ENCODE results near the gene GPR139. TPM values are rescaled to one million over a fixed set of nuclear protein-coding genes. Genes with fewer than 3 reads are reported as not detected.

The GPR139 gene
- total RNA-seq, 1 experiment from 2014 or later, result not detected

- H3K4me3 Mint-ChIP-seq (ENCODE audit: low read depth, unreplicated experiment), result no peak overlapping the region
- no TSS peak for BruUV-seq (replicated peaks)
- no peaks in the 10 kb centered on the region for H3K9me3 Mint-ChIP-seq (ENCODE audit: low read depth, unreplicated experiment)
- CTCF ChIA-PET, result no interaction called here
- intact Hi-C loops (cut with micrococcal nuclease; ENCODE audit: unreplicated experiment), result no loop called here
- no peak for TF ChIP-seq CTCF (IDR thresholded peaks at IDR 0.05; ENCODE audit: unreplicated experiment)
- DNase-seq, result peak; percentile 17
- H3K27me3 Mint-ChIP-seq (ENCODE audit: unreplicated experiment), result peaks cover 81% of the 10 kb centered on the region
- no peak overlapping the region for H3K27ac Mint-ChIP-seq (ENCODE audit: unreplicated experiment)
- peaks cover 5% of the 10 kb centered on the region for H3K36me3 Mint-ChIP-seq (ENCODE audit: insufficient read depth, unreplicated experiment)
- no peaks in the 10 kb centered on the region for H3K4me1 Mint-ChIP-seq (ENCODE audit: low read depth, unreplicated experiment)
Measured at GRCh38 chr16:20049831-20050230, 23.9 kb downstream of the GPR139 start.

GRCh38 chr16:20045886-20046285 is 27.8 kb downstream of the GPR139 start:
- no peak overlapping the region for H3K27ac Mint-ChIP-seq (ENCODE audit: unreplicated experiment)
- H3K36me3 Mint-ChIP-seq (ENCODE audit: insufficient read depth, unreplicated experiment), result peaks cover 5% of the 10 kb centered on the region
- CTCF ChIA-PET, result no interaction called here
- DNase-seq, result no peak
- no peak for TF ChIP-seq CTCF (IDR thresholded peaks at IDR 0.05; ENCODE audit: unreplicated experiment)
- H3K4me1 Mint-ChIP-seq (ENCODE audit: low read depth, unreplicated experiment), result no peaks in the 10 kb centered on the region
- intact Hi-C loops (cut with micrococcal nuclease; ENCODE audit: unreplicated experiment), result no loop called here
- peaks cover 77% of the 10 kb centered on the region for H3K27me3 Mint-ChIP-seq (ENCODE audit: unreplicated experiment)
- BruUV-seq (replicated peaks), result no TSS peak
- no peak overlapping the region for H3K4me3 Mint-ChIP-seq (ENCODE audit: low read depth, unreplicated experiment)
- no peaks in the 10 kb centered on the region for H3K9me3 Mint-ChIP-seq (ENCODE audit: low read depth, unreplicated experiment)

- CTCF ChIA-PET, result no interaction called here
- Mint-ChIP-seq H3K9me3 (ENCODE audit: low read depth, unreplicated experiment) (no peaks in the 10 kb centered on the region), H3K36me3 (ENCODE audit: insufficient read depth, unreplicated experiment) (no peaks in the 10 kb centered on the region), H3K27ac (ENCODE audit: unreplicated experiment) (no peak overlapping the region), H3K4me1 (ENCODE audit: low read depth, unreplicated experiment) (no peaks in the 10 kb centered on the region), H3K4me3 (ENCODE audit: low read depth, unreplicated experiment) (no peak overlapping the region), H3K27me3 (ENCODE audit: unreplicated experiment) (peaks cover 74% of the 10 kb centered on the region)
- intact Hi-C loops (cut with micrococcal nuclease; ENCODE audit: unreplicated experiment), result no loop called here
- DNase-seq, result no peak
- TF ChIP-seq CTCF (IDR thresholded peaks at IDR 0.05; ENCODE audit: unreplicated experiment), result no peak
- BruUV-seq (replicated peaks), result no TSS peak
Measured at GRCh38 chr16:20042848-20043247, 30.8 kb downstream of the GPR139 start.

GRCh38 chr16:20041924-20042596 is 31.6 kb downstream of the GPR139 start:
- intact Hi-C loops (cut with micrococcal nuclease; ENCODE audit: unreplicated experiment), result no loop called here
- H3K36me3 Mint-ChIP-seq (ENCODE audit: insufficient read depth, unreplicated experiment), result no peaks in the 10 kb centered on the region
- CTCF ChIA-PET, result no interaction called here

More at GRCh38 chr16:20041924-20042596, 31.6 kb downstream of the GPR139 start:
- Mint-ChIP-seq H3K27ac (ENCODE audit: unreplicated experiment) (no peak overlapping the region), H3K27me3 (ENCODE audit: unreplicated experiment) (peaks cover 81% of the 10 kb centered on the region), H3K4me1 (ENCODE audit: low read depth, unreplicated experiment) (no peaks in the 10 kb centered on the region), H3K9me3 (ENCODE audit: low read depth, unreplicated experiment) (no peaks in the 10 kb centered on the region), H3K4me3 (ENCODE audit: low read depth, unreplicated experiment) (no peak overlapping the region)
- DNase-seq, result no peak
- no TSS peak for BruUV-seq (replicated peaks)
- TF ChIP-seq CTCF (IDR thresholded peaks at IDR 0.05; ENCODE audit: unreplicated experiment), result no peak

Measured in Calu3 (cell line).